Bronchial epithelial cell (primary cell): ENCODE data around the gene PCSK2. TPM values are rescaled to one million over a fixed set of nuclear protein-coding genes. Genes with fewer than 3 reads are reported as not detected.
A peak's percentile ranks its signal among the peaks of the same experiment; 100 is the strongest.

Experiments
- DNase-seq: peaks from one replicate; pipeline ENCODE4 v3.0.0-alpha.2; 2010; ENCODE audit warnings: low read depth
- FAIRE-seq: peaks from 2 replicates; lab custom pipeline; 2011; peaks lifted over from hg19 to GRCh38; lab: Jason Lieb, UNC
- H3K27me3 ChIP-seq: 2 replicates; pipeline ENCODE4 v1.5.1; 2011; ENCODE audit warnings: low read length; ENCODE audit not compliant: control insufficient read depth, insufficient read depth
- H3K36me3 ChIP-seq: 2 replicates; pipeline ENCODE4 v1.5.1; 2011; ENCODE audit warnings: low read length; ENCODE audit not compliant: control insufficient read depth, insufficient read depth
- H3K4me3 ChIP-seq: 2 replicates; pipeline ENCODE4 v1.5.1; 2011; ENCODE audit warnings: mild to moderate bottlenecking, low read depth, low read length, control low read depth
- total RNA-seq: library from RNA; depleted of rRNA; stranded (reverse); fragments of >200 nt; gene quantifications from 2 replicates; pipeline ENCODE4 v1.2.1, GENCODE V29; 2014
- TF ChIP-seq, protein P1 (sequence below): IDR thresholded peaks from 2 replicates; pipeline ENCODE4 v1.5.1; 2011; ENCODE audit warnings: mild to moderate bottlenecking, moderate library complexity, low read length, control low read depth, inconsistent platforms; ENCODE audit not compliant: insufficient read depth, severe bottlenecking

PCSK2 gene
- total RNA-seq, 1 donor from 2014 or later: not detected

DNA sequence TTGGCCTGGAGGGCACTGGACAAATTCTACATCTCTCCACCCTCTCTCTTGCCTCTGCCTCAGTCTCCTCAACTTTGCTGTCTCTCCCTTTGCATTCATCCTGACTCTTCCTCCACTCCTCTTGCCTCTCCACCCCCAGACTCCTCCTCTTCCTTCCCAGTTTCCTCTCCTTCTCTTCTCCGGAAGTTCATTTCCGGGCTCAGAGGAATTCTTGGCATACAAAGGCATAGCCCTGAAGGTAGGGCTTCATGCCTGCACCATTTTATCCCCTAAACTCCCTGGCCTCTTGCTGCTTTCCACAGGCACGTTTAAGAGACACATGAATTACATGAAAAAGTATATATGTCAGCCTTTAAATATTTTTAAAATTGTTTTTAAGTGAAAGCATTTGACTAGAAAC, 293.7 kb downstream of the PCSK2 start:
- no peak for FAIRE-seq

DNA sequence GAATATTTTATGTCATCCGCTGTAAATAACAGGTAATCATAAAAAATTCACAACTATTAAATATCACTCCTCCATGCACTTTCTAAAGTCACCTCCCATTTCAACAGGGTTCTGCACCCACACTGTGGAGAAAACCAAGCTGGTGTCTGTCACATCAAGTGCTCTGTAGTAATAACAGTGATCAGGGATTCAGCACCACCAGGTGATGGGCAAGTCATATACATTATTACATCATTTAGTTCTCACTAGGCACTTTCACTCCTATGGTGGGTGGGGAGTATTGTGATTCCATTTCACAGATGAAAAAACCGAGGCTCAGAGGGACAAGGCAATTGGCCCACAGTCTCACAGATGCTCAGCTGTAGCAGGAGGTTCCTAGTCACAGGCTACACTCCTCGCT, 295.7 kb downstream of the PCSK2 start:
- H3K27me3 ChIP-seq: no peaks in the 10 kb centered on the region
- H3K4me3 ChIP-seq: no peak overlapping the region
- DNase-seq (no peak), FAIRE-seq (no peak)
- no peaks in the 10 kb centered on the region for H3K36me3 ChIP-seq
- TF ChIP-seq, protein P1, sequence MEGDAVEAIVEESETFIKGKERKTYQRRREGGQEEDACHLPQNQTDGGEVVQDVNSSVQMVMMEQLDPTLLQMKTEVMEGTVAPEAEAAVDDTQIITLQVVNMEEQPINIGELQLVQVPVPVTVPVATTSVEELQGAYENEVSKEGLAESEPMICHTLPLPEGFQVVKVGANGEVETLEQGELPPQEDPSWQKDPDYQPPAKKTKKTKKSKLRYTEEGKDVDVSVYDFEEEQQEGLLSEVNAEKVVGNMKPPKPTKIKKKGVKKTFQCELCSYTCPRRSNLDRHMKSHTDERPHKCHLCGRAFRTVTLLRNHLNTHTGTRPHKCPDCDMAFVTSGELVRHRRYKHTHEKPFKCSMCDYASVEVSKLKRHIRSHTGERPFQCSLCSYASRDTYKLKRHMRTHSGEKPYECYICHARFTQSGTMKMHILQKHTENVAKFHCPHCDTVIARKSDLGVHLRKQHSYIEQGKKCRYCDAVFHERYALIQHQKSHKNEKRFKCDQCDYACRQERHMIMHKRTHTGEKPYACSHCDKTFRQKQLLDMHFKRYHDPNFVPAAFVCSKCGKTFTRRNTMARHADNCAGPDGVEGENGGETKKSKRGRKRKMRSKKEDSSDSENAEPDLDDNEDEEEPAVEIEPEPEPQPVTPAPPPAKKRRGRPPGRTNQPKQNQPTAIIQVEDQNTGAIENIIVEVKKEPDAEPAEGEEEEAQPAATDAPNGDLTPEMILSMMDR: no peak

More for the DNA sequence above, 293.7 kb downstream of the PCSK2 start:
- H3K36me3 ChIP-seq: no peaks in the 10 kb centered on the region
- TF ChIP-seq, protein P1: no peak
- no peak for DNase-seq
- H3K27me3 ChIP-seq: no peaks in the 10 kb centered on the region
- H3K4me3 ChIP-seq: no peak overlapping the region

DNA sequence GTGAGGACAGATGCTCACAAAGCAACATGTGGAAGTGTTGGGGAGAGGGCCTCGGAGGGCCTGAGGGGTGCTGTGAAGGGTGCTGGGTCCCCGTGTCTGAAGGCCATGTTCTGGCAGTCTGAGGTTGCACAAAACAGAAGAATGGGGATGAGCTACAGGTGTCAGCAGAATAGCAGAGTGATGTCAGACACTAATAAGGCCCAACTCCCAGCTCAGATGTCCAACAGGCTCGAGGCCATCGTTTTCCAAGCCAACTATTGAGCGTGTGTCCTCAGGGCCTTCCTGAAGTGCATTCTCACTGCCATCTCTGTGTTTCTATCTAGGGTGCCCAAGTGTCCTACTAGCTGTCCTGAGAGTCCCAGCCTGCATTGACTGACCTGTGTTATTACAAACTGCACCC, 296.5 kb downstream of the PCSK2 start:
- TF ChIP-seq, protein P1: no peak
- Histone ChIP-seq H3K36me3 (no peaks in the 10 kb centered on the region), H3K27me3 (no peaks in the 10 kb centered on the region), H3K4me3 (no peak overlapping the region)
- FAIRE-seq (peak; percentile 18), DNase-seq (no peak)

DNA sequence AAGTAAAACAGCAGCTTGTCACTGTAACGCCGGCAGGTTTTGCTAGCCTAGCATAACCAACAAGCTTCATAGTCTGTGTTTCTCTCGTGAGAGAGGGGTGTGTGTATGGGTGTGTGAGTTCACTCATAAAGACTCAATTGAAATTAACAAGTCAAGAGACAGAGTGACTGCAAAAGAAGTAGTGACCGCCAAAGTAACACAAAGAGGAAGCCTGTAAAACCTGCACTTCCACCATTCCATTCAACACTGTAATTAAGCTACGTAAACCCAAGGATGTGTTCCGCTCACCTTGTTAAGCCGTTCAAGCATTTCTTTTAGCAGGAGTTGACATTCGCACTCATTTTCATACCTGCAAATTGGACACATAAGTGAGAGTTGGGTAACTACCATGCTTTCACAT, 297.7 kb downstream of the PCSK2 start:
- FAIRE-seq: no peak
- TF ChIP-seq, protein P1: no peak
- Histone ChIP-seq H3K36me3 (no peaks in the 10 kb centered on the region), H3K27me3 (no peaks in the 10 kb centered on the region), H3K4me3 (no peak overlapping the region)
- DNase-seq: peak; percentile 35

- DNase-seq: no peak
- TF ChIP-seq, protein P1: no peak
Observed at GRCh38 chr20:17525132-17525531, 298.3 kb downstream of the PCSK2 start.

DNA sequence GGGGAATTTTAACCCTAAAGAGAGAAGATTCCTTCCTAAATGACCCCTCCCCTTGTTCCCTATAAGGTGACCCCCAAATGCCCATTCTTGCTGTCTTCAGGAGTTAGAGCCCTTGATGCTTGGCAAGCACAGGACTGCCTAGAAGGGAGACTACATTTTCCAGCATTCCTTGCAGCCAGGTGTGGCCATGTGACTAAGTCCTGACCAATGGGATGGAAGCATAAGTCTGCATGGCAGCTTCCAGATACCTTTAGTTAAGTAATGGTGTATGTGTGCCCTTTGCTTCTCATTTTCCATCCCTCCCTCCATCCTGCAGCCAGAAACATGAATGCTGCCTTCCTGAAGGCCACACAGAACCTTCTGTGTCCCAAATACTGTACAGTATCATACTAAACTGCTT, 298.8 kb downstream of the PCSK2 start:
- no peaks in the 10 kb centered on the region for H3K27me3 ChIP-seq
- TF ChIP-seq, protein P1: no peak
- DNase-seq (peak; percentile 78), FAIRE-seq (no peak)
- no peak overlapping the region for H3K4me3 ChIP-seq
- H3K36me3 ChIP-seq: no peaks in the 10 kb centered on the region

More at GRCh38 chr20:17525132-17525531, 298.3 kb downstream of the PCSK2 start:
- no peak for FAIRE-seq
- no peak overlapping the region for H3K4me3 ChIP-seq
- H3K27me3 ChIP-seq: no peaks in the 10 kb centered on the region
- H3K36me3 ChIP-seq: no peaks in the 10 kb centered on the region
